SKM-1 (cell line): ENCODE data around the gene DNAJC6.

Source experiments
- DNase-seq: peaks from one replicate; lab custom pipeline; 2025; ENCODE audit not compliant: unreplicated experiment; lab: John Stamatoyannopoulos, UW

The DNAJC6 gene

DNA sequence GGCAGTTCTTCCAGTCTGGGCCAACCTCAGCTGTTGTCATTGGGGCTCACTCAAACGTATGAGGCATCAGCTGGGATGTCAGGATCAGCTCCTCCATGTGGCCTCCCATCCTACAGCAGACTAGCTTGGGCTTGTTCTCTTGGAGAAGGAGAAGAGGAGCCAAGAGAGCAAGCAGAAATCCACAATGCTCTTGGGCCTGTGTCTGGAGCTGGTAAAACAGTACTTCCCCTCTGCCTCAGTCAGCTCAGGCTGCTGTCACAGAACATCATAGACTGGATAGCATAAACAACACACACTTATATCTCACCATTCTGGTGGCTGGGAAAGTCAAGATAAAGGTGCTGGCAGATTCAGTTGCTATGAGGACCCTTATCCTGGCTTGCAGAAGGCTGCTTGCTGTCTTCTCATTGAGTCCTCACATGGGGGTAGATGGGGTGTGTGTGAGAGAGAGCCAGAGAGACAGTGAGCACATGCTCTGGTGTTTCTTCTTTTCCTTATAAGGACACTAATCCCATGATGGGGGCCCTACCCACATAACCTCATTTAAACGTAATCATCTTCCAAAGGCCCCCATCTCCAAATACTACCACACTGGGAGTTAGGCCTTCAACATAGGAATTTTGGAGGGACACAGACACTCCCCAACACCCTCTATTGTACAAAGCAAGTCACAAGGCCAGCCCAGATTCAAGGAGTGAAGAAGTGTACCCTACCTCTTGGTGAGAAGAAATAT is 16.3 kb upstream of the DNAJC6 start:
- no peak for DNase-seq

DNA sequence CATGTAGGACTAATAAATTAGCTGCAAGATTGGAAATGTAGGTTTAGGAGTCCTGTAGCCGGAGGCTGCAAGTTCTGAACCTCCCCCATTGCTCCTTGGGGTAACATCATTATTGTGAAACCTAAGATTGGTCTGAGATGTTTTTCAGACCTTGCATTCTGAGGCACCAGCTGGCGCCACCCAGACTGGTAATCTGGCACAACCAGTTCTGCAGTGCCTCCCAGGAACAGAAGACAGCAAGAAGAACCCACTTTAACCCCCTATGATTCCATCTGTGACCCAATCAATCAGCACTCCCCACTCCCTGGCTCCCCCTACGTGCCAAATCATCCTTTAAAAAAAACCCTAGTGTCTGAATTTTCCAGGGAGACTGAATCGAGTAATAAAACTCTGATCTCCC is 11.6 kb upstream of the DNAJC6 start:
- DNase-seq: no peak

DNA sequence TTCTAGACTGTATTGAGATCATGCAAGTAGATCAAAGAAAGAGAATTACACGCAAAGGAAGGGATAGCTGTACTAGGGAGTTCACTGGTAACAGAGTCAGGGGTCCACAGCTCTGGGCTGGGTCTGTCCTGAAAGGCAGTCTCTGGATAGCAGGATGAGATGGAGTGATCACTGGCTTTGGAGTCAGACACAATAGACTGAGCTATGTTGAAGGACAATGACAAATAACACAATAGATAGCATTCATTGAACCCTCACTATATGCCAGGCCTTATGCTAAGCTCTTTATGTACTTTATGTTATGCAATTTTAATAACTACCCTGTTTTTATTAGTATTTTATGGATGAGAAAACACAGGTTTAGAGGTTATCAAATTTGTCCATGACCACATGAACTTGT is 10.0 kb upstream of the DNAJC6 start:
- no peak for DNase-seq

DNA sequence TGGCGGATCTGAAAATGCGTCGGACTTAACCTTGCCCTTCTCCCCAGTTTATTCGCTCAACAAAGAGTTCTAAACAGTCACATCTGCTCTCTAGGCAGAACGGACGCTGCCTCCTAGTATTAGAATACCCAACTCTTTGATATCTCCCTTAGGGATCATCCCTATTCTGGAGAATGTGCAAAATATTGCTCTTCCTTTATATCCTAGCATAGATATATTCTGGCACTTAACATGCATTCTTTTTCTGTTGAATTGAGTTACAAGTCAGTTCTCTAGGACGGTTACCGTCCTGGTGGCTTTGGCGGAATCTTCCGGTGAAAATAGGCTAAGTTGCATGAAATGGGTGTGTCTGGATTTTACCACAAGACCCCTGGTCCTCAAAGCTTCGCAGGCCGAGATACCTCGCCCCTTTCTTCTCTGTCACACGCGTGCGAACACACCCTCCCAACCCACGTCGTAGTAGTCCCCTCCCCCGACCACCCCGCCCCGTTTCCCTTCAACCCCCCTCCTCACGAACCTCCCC is 501 bp upstream of the DNAJC6 start:
- no peak for DNase-seq

DNA sequence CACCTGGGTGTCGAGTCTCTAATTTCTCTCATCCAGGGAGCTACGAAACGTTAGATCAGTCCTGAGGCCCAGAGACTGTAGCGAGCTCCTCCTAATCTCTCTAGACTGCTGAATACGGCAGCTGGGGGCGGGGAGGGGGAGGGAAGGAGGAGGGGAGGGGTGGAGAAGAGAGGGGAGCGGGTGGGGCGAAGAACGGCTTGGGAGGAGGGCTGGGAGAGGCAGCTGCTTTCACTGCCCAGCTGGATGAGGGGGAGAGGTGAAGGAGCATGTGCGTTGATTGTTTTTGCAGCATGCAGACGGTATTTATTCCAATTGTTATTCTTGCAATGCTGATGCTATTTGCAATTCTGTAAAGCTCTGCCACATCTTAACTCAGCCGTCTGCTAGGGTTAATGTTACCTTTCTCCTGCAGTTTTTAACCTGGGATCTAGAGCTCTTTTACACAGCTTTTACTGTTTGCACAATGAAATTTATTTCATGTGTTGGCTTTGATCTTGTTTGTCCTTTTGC is 790 bp downstream of the DNAJC6 start:
- DNase-seq: no peak

DNA sequence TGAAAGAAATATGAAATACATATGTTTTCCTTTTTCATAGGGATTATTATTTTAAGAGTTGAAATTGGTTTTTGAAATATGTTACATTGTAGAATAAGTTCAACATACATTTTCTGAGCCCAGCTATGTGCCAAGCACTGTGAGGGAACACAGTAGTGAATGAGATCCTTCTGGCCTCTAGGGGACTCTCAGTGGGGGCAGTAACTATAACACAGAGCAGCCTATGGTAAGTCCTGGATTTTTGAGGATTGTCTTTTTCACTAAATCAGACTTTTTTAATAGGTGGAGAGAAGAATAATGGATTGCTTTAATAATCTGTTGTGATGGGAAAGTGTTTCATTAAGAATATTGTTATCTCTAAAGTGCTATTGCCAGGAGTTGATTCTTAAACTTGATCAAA is 2.4 kb downstream of the DNAJC6 start:
- no peak for DNase-seq

DNA sequence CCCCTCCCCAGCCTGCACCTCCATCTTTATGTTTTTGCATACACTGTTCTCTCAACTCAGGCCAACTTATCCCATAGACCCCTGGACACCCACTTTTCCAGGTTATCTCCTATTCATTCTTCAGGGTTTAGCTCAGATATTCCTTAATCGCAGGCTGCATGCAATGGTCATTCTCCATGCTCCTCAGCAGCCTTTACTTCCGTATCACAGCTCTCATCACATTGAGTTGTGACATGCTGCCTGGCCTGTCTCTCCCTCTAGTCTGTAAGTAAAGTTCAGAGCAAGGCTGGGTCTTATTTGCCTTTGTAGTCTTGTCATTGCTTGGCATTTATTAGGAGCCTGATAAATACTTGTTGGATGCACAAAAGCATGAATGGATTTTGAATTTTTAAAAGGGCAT is 6.9 kb downstream of the DNAJC6 start:
- DNase-seq: no peak

DNA sequence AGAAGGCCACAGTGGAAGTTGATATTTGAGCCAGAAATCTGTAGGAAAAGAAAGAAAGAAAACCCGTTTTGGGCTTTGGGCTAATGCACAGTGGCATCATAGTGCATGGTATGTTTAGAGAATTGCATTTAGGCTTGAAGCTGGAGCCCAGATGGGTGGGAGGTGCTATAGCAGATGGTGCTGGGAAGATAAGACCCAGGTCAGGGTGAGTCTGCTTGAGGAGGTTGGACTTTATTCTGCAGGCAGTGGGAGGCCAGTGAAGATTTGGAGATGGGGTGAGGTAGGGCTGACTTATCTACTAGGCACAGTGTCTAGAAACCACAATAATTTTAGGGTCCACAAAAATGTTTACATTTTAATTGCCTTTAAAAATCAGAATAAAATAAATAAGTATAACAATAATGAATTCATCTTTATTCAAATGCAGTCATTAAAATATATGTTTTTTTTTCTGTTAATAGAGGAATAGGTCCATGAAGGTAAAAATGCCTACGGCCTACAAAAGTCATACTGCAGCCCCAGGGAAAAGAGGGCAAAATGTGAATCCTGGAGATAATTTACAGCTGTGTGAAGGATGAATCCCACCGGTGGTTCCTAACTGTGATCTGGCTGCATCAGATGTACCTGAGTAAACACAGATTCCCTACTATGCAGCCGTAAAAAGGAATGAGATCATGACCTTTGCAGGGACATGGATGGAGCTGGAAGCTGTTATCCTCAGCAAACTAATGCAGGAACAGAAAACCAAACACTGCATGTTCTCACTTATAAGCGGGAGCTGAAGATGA is 8.7 kb downstream of the DNAJC6 start:
- no peak for DNase-seq

DNA sequence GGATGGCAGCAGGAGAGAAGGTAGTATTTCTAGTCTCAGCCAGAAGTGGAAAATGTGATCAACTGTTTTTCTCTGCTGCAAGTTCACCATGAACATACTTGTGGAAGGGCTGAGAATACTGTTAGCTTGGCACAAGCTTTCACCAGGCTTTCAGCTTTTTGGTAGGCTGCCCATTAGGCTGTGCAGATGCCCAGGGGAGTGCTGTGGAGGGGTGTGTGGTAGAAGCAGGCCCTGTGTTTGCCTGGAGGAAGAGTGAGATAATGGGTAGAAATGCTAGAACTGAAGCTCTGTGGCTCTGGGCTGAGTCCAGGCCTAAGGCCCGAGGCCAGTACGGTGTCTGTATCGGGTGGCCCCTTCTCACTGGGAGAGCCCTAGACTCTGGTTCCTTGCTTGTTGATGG is 9.8 kb downstream of the DNAJC6 start:
- DNase-seq: no peak

DNA sequence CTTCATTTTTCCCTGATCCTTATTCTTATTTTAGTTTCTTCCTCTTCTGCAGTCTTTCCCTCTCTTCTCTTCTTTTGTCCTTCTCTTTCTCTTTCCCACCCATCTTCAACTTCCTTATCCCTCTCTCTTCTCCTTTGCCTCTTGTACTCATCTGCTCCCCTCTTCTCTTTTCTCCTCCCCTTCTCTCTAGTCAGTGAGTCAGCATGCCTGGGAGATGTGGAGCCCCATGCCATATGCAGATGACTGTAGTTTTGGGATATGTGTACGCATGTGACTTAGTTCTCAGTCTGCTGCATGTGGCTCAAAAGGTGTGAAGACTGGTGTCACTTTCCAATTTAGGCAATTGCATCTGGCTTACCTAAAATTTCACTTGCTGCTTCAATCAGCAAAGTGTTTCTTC is 10.4 kb downstream of the DNAJC6 start:
- DNase-seq: no peak

DNA sequence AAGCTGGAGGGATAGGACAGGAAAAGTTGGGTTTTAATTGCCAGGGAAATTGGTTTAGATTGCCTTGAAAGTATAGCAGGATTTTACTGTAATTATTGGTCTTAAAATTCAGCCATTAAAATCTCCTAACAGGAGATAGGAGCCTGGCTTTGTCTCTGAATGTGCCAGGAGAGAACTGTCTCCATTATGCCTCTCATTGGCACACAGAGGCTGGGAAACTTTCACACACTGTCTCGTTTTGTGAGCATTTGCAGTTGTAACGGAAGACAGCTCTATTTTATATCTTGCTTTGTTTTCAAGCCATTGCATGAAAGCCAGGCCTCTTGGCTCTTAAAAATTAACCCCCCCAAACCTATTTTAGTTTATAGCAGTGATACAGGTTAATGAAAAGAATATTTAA is 12.5 kb downstream of the DNAJC6 start:
- no peak for DNase-seq

DNA sequence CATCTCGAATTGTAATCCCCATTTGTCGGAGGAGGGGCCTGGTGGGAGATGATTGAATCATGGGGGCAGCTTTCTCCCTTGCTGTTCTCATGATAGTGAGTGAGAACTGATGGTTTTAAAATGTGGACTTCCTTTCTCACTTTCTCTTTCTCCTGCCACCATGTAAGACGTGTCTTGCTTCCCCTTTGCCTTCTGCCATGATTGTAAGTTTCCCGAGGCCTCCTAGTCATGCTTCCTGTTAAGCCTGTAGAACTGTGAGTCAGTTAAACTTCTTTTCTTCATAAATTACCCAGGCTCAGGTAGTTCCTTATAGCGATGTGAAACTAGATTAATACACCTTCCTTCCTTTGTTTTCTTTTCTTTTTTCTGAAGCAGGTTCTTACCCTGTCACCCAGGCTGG is 13.9 kb downstream of the DNAJC6 start:
- DNase-seq: no peak

DNA sequence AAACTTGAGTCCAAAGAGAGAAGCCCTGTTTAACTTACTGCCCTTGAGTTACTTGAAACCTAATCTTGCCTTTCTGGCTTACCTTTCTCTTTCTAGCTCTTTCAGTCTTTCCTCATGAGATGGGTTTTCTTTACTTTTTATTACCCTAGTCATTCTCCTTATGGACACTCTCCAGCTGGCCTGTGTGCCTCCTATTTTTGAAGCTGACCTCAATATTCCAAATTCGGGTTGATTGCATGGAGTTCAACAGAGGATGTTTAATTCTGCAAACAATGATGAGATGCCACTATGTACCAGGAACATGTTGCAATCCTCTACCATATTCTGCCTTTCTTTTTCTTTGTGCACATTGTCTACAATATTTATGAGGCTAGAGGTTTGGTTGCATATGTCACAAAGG is 20.7 kb downstream of the DNAJC6 start:
- DNase-seq: no peak

DNA sequence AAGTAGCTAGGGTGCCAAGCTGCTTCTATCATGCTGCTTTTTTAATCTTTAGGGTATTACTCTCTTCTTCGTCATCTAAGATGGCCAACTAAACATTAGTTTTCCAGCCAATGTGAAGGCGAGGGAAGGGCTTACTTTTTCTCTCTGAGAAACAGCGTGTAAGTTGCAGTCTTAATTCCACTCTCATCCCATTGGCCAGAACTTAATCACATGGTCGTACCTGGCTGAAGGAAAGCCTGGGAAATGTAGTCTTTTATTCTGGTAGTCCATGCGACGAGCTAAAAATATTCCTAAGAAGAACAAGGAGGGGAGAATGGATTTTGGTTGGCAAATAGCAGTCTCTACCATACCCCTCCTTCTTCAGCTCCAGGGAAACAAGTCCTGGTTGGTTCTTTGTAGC is 21.5 kb downstream of the DNAJC6 start:
- no peak for DNase-seq

DNA sequence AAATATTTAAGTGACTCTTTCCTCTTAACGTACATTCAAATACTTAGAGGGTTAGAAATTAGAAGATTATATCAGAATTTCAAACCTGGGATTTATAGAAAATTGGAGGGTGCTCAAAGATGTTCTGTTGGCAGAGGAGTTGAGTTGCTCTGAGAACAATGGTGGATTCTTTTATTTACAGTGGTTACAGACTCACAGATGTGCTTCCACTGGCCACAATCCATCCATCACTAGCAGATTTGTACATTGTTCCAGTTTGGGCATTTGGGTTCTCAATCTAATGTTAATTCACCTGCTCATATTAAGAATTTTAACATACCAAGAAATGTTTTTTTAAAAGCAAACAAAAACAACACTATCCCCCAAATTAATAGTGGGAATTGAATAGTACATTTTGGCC is 23.5 kb downstream of the DNAJC6 start:
- DNase-seq: no peak

DNA sequence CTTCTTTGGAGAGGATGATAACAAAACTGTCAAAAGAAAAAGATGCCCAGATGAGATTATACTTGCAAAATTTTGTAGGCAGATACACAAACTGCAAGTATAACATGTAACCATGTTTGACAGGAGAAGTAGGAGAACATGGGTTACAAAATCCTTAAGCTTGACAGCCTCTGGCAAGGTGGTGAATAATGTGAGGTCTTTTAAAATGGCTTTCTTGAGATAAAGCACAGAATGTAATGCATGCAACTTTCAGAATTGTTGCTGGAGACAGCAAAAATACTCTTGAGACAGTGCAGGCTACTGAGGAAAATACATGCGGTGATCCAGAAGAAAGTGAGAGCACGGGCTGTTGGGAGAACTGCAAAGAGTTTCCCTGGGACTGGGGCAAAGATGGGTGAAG is 24.7 kb downstream of the DNAJC6 start:
- DNase-seq: no peak

DNA sequence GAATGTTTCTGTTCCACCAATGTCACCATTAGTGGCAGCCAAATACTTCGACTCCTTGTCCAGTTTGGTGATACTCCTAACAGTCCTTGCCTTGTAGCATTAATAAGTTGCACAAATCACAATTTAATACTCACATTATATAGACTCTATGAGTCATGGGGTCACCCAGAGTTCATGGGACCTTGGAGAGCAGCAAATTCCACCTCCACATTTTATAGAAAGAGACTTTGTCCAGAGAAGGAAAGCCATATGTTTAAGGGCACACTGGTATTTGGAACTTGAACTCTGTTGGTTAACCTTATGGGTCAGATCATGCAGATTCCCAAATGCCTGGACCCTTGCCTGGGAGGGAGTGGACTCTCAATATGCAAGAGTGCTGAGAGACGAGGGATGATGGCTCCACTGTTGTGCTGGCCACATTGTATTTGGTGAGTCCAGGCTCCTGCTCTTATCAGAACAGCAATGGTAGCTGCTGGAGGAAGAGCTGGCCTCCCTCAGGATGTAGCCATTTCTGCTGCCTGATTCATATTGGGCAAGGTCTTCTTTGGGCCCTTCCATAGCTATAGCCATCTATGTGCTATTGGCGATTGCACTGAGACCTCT is 30.6 kb downstream of the DNAJC6 start:
- DNase-seq: no peak

DNA sequence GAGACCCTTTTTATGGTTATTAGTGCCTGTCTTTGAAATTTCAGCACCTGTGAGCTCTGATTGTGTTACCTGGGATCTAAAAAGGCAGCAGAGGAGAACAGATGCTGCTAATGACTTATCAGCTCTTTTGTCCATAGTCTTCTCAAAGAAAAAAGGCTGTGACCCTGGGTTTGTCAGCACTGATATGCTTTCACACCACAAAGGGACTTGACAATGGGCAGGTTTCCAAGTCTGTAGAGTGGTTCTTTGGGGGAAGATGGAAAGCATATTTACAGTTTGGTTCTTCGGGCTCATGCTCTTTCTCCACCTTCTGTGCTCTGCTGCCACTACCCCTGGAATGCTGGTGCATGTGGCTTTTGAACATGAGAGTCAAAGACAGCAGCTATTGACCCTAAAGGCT is 32.0 kb downstream of the DNAJC6 start:
- no peak for DNase-seq

DNA sequence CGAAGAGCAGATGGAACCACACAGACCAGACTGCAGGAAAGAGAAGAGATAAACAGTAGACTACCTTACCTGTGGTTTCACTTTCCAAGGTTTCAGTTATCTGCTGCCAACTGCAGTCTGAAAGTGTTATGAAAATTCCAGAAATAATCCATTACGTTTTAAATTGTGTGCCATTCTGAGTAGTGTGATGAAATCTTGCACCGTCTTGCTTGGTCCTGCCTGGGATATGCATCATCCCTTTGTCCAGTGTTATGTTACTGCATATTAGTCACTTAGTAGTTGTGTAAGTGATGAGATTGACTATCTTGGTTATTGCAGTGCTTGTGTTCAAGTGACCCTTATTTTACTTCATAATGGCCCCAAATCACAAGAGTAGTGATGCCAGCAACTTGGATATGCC is 33.9 kb downstream of the DNAJC6 start:
- DNase-seq: no peak

DNA sequence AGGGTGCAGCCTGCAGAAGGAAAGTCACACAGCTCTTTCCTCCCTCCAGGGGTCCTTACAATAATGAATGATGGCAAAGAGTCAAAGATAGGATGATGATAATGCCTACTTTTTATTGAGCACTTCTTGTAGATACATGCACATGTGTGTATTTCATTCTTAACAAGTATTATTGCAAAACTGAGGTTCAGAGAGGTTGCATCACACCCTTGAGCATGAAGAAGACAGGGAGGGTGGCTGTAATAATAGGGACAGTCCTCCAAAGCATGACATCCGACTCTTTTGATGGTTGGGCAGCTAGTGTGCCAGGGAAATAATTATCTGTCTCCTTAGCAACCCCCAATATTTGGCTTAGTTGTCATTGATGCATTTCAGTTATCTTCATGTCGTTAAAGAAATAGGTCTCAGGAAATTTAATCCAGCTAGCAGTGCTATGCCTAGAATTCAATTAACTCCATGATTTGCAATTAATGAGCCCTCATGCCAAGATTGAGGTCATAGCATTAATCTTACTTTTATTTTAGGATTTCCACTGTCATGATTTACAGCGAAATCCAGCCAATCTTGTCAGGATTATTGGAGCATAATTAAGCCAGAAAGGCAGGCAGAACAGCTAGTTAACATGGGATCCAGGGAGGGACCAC is 35.0 kb downstream of the DNAJC6 start:
- DNase-seq: peak; percentile 3

DNA sequence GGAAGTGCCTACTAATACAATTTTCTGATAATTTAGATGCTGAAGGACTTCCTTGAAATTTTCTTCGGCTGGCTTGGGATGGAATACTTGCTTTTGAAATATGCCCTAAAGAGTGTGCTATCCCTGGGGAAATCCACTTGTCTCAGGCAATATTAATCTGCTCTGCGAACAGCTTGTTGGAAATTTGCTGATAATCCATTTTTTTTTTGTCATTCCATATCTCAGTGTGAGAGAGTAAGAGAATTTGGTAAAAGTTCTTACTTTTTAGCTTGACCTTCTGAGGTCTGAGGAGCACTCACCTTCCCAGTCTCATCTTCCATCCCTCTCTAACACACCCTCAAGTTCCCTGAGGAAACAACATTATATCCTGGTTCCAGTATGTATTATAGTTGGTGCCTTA is 36.8 kb downstream of the DNAJC6 start:
- no peak for DNase-seq
